C4-2B (cell line): Measurements from ENCODE around the gene SPATA3.
"Not testable (repeated sequence)": the region's sequence is repeated elsewhere in the genome, so short reads cannot be mapped to it uniquely, and the experiment has no call there.

ENCODE experiments used
- H3K27ac ChIP-seq: fragments of 450-650 bp; 2 replicates; pipeline ENCODE4 v1.5.1; 2017
- ZFX ChIP-seq: fragments of 450-650 bp; IDR thresholded peaks from 2 replicates; pipeline ENCODE4 v1.6.1; 2017
- TF ChIP-seq, protein P1 (sequence below): fragments of 450-650 bp; conservative IDR thresholded peaks from 2 replicates; pipeline ENCODE4 v1.5.1; 2017; ENCODE audit warnings: mild to moderate bottlenecking

SPATA3 gene

DNA sequence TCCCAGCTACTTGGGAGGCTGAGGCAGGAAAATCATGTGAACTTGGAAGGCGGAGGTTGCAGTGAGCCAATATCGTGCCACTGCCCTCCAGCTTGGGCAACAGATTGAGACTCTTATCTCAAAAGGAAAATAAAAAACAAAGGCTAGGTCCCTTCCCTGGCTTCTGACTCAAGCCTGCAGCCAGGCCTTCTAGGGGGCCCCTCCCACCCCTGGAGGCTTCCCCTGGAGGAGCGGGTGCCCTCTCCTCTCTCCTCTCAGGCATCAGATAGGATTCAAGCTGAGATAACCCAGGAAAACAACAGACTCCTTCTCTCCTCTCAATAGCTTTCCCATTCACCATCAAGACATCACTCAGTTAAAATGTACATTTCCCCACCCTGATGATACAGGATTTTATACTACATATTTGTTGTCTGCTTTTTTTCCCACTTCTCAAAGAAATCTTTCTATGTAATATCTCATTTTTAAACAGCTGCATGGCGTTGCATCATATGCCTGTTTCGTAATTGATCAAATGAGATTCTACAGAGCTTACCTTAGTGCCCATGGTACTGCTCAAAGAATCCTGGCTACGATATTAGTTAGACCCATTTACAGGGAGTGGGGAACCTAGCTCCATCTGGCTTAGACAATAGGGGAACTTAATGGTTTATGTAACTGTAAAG, 20.8 kb downstream of the SPATA3 start:
- no peak overlapping the region for H3K27ac ChIP-seq
- TF ChIP-seq ZFX, result no peak
- TF ChIP-seq, protein P1, sequence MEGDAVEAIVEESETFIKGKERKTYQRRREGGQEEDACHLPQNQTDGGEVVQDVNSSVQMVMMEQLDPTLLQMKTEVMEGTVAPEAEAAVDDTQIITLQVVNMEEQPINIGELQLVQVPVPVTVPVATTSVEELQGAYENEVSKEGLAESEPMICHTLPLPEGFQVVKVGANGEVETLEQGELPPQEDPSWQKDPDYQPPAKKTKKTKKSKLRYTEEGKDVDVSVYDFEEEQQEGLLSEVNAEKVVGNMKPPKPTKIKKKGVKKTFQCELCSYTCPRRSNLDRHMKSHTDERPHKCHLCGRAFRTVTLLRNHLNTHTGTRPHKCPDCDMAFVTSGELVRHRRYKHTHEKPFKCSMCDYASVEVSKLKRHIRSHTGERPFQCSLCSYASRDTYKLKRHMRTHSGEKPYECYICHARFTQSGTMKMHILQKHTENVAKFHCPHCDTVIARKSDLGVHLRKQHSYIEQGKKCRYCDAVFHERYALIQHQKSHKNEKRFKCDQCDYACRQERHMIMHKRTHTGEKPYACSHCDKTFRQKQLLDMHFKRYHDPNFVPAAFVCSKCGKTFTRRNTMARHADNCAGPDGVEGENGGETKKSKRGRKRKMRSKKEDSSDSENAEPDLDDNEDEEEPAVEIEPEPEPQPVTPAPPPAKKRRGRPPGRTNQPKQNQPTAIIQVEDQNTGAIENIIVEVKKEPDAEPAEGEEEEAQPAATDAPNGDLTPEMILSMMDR, result no peak

DNA sequence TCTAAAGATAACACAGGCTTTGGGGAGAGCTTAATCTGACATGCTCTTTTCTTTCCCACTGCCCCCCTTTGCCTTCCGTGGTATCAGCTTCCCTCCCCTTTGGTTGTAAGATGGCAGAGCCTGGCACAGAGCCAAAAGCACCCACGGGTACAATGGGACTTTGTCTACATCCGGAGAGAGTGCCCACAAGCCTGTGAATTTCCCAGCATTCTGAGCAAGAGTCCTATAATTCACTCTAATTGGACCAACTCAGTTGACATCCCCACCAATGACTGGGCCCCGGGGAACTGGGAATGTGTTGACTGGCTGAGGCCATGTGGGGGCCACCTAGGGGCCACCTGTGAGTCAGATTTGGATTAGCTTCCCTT, 21.3 kb downstream of the SPATA3 start:
- H3K27ac ChIP-seq, result no peak overlapping the region
- TF ChIP-seq, protein P1, result no peak
- no peak for TF ChIP-seq ZFX

DNA sequence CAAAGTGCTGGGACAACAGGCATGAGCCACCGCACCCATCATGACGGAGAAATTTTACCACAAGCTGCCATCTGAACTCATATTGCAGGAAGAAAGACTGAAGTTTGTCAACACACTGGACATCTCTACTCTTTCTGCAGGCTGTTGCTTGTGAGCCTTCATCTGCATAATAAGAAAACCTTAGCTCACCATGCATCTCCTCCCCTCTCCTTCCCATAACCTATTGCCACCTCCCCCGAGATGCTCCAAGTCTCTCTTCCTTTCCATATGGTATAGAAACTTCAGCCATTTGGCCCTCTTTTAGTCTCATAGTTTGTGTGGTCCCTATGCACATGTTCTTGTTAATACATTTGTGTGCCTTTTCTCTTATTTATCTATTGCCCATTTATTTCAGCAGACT, 22.3 kb downstream of the SPATA3 start:
- H3K27ac ChIP-seq, result no peak overlapping the region
- TF ChIP-seq ZFX, result no peak
- TF ChIP-seq, protein P1, result no peak

DNA sequence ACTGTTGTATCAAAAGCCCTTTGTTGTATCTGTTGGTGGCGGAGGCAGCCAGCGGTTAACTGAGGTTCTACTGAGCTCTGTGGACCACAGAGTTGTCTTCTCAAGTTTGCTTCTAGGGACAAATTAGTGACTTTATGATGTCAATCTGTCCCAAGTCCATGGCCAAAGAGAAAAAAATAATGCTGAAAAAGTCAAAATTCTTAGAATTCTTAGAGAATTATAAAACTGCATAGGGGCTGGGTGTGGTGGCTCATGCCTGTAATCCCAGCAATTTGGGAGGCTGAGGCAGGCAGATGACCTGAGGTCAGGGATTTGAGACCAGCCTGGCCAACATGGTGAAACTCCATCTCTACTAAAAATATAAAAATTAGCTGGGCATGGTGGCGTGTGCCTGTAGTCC, 29.1 kb downstream of the SPATA3 start:
- H3K27ac ChIP-seq, result not testable (repeated sequence)

DNA sequence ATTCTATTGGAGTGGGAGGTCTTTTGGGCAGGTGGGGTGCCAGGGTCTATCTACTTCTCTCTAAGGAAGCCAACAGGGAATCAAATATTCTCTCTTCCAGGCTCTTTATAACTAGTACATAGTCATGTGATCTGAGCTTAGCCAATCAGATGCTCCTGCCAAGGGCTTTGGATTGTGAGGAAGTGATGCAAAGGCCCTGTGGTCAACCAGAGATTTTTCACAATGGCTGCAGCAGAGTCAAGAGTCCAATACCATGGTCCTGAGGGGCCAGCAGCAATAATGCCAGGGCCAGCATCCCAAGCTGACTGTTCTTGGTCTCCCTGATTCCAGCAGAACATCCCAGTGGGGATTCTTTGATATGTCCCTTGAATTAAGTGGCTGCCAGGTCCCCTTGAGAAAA, 33.0 kb downstream of the SPATA3 start:
- no peak overlapping the region; the same call in 1 of the 2 replicates for H3K27ac ChIP-seq
- TF ChIP-seq, protein P1, result no peak
- TF ChIP-seq ZFX, result no peak

DNA sequence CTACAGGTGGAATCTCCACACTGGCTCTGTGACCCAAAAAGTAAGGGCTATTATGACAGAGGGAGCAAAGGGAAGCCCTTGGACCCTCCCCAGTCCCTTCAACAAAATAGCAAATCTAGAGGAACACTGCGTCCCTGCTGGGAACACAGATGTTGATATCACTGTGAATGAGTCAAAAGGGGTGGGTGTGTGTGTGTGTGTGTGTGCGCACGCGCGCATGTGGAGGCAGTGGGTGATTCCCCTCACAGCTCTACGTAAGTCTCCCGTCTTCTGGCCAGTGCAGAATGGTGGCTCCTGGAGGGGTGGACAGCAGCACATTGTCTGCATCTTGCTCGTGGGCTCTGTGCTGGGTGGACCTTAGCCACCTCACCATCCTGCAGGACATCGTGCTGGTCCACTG, 33.6 kb downstream of the SPATA3 start:
- no peak for TF ChIP-seq ZFX
- TF ChIP-seq, protein P1, result no peak
- H3K27ac ChIP-seq, result peak overlapping the region; percentile 56

DNA sequence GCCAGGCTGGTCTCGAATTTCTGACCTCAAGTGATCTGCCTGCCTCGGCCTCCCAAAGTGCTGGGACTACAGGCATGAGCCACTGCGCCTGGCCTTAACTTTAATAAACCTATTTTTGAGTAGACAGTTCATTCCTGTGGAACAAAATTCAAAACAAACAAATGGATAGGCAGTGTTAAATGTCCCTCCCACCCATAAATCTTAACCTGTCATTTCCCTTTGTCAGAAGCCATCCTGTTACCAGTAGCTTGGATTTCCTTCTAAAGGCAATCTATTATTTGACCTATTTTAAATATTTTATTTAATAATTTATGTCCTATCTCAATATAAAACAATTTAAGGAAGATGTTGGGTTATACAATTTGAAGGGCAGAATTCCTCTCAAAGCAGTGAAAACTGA, 34.8 kb downstream of the SPATA3 start:
- TF ChIP-seq, protein P1, result no peak
- H3K27ac ChIP-seq, result peak overlapping the region; percentile 58; the same call in 1 of the 2 replicates

DNA sequence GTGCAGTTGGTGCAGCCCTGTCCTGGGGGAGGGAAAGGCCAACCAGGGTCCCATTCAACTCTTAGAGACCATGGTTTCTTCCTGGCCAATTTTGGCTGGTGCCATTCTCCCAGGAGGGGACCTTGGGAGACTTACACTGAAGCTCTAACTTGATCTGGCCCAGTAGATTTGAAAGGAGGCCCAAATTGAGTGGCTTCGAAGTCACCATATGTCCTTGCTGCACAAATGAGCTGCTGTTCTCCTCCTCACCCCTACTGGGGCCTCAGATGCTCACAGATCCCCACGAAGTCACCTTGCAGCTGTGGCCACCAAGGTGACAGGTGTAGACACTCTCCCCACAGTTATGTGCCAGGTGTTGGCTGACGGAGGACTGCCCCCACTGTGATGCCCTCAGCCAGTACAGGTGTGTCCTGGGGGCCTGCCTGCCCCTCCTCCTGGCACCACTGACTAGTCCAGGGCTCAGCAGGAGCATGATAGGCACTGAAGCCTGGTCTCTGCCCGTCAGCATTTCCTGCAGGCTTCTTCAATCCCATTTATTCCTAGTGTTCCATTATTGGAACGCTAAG, 36.7 kb downstream of the SPATA3 start:
- TF ChIP-seq, protein P1, result no peak
- peak overlapping the region; percentile 68 for H3K27ac ChIP-seq
